HG02588 (cell line): ENCODE results near the gene NCBP2.

ENCODE experiments used
- ATAC-seq: cut with Tn5 transposase; IDR thresholded peaks from one replicate; pipeline ENCODE4 v1.9.1; 2021; ENCODE audit warnings: mild to moderate bottlenecking, moderate library complexity; ENCODE audit not compliant: unreplicated experiment

Gene NCBP2

GRCh38 chr3:196889844-196890708 is 52.3 kb downstream of the NCBP2 start:
- no peak for ATAC-seq

- ATAC-seq, result no peak
Observed at GRCh38 chr3:196886144-196886543, 56.2 kb downstream of the NCBP2 start.
